HepG2 (cell line): ENCODE data around the gene SERPINA3. TPM values are rescaled to one million over a fixed set of nuclear protein-coding genes. Genes with fewer than 3 reads are reported as not detected.

Source experiments
- AKAP8 ChIP-seq: sonication (generic); formaldehyde crosslinking; IDR thresholded peaks from 2 replicates; pipeline ENCODE4 v1.5.1; 2020; ENCODE audit warnings: mild to moderate bottlenecking, missing genetic modification reagents
- ARID2 ChIP-seq: sonication (generic); formaldehyde crosslinking; IDR thresholded peaks from 2 replicates; pipeline ENCODE4 v1.8.1; 2022; ENCODE audit warnings: mild to moderate bottlenecking, missing genetic modification reagents, borderline replicate concordance
- ETV6 ChIP-seq: sonication (generic); formaldehyde crosslinking; conservative IDR thresholded peaks from 2 replicates; pipeline ENCODE4 v1.4.0; 2020; ENCODE audit warnings: missing genetic modification reagents
- GTF2F1 ChIP-seq: fragments of 150-350 bp; IDR thresholded peaks from 2 replicates; pipeline ENCODE4 v1.6.1; 2014; ENCODE audit warnings: low read length
- IKZF4 ChIP-seq: sonication (generic); formaldehyde crosslinking; IDR thresholded peaks from 2 replicates; pipeline ENCODE4 v1.5.1; 2020; ENCODE audit warnings: borderline replicate concordance, mild to moderate bottlenecking, low read depth, missing genetic modification reagents; ENCODE audit errors: not compliant biosample characterization
- KDM5A ChIP-seq: fragments of 200-600 bp; sonication (generic); IDR thresholded peaks from 2 replicates; pipeline ENCODE4 v1.7.0; 2018; ENCODE audit warnings: antibody characterized with exemption, mild to moderate bottlenecking, low read length, borderline replicate concordance
- MLXIP ChIP-seq: sonication (generic); formaldehyde crosslinking; IDR thresholded peaks from 2 replicates; pipeline ENCODE4 v1.9.0; 2021; ENCODE audit warnings: missing genetic modification reagents, borderline replicate concordance
- PAF1 ChIP-seq: IDR thresholded peaks from 2 replicates; pipeline ENCODE4 v1.6.1; 2016; ENCODE audit warnings: missing genetic modification reagents, missing compliant biosample characterization
- PHB2 ChIP-seq: fragments of 450-650 bp; IDR thresholded peaks from 2 replicates; pipeline ENCODE4 v1.6.1; 2018; ENCODE audit not compliant: partially characterized antibody
- RBM22 ChIP-seq: fragments of 200-400 bp; formaldehyde crosslinking; optimal IDR thresholded peaks from 2 replicates; pipeline ENCODE3; 2017; ENCODE audit warnings: mild to moderate bottlenecking, low read length, moderate library complexity
- RFXAP ChIP-seq: sonication (generic); formaldehyde crosslinking; IDR thresholded peaks from 2 replicates; pipeline ENCODE4 v1.4.0; 2020; ENCODE audit warnings: missing genetic modification reagents, borderline replicate concordance
- SALL1 ChIP-seq: sonication (generic); formaldehyde crosslinking; IDR thresholded peaks from 2 replicates; pipeline ENCODE4 v1.8.0; 2022; ENCODE audit warnings: mild to moderate bottlenecking, missing genetic modification reagents
- SMAD9 ChIP-seq: sonication (generic); formaldehyde crosslinking; IDR thresholded peaks from 2 replicates; pipeline ENCODE4 v1.5.1; 2020; ENCODE audit warnings: mild to moderate bottlenecking, missing genetic modification reagents
- SMC3 ChIP-seq: IDR thresholded peaks from 2 replicates; pipeline ENCODE4 v1.6.1; 2011; ENCODE audit warnings: low read length, improper control_type of control experiment
- SOX6 ChIP-seq, 2 experiments: fragments of 450-650 bp in 1 of 2; sonication (generic) in 1 of 2; formaldehyde crosslinking in 1 of 2; IDR thresholded peaks; 2 replicates each; pipeline versions ENCODE4 v1.4.0 to v1.6.1; 2017 to 2020; ENCODE audit warnings: antibody characterized with exemption in 1 of 2, mild to moderate bottlenecking in 1 of 2, missing genetic modification reagents in 1 of 2
- ZFP36 ChIP-seq: fragments of 150-350 bp; IDR thresholded peaks from 2 replicates; pipeline ENCODE4 v1.6.1; 2018; ENCODE audit warnings: borderline replicate concordance, low read length, low read depth; ENCODE audit not compliant: partially characterized antibody
- ZNF296 ChIP-seq: sonication (generic); formaldehyde crosslinking; conservative IDR thresholded peaks from 2 replicates; pipeline ENCODE4 v1.5.0; 2020; ENCODE audit warnings: mild to moderate bottlenecking, missing genetic modification reagents
- ZNF484 ChIP-seq: sonication (generic); formaldehyde crosslinking; IDR thresholded peaks from 2 replicates; pipeline ENCODE4 v1.5.1; 2020; ENCODE audit warnings: mild to moderate bottlenecking, low read depth, missing genetic modification reagents, borderline replicate concordance
- polyA plus RNA-seq, 8 experiments: library from polyadenylated mRNA; depleted of rRNA in 3 of 8; stranded (reverse) in 7 of 8; unstranded in 1 of 8; fragments of >200 nt; fragmentation: Illumina TruSeq in 4 of 8; extraction: Trizol in 4 of 8; gene quantifications; 2 replicates each; pipeline versions ENCODE4 v1.2.1 to v1.2.3, GENCODE V29; 2011 to 2016; ENCODE audit warnings: low read depth in 4 of 8, missing spikeins in 1 of 8, mixed read lengths in 1 of 8; ENCODE audit not compliant: insufficient read depth in 1 of 8
- total RNA-seq, 5 experiments: library from RNA; depleted of rRNA; stranded (reverse); fragments of >200 nt; fragmentation: Illumina TruSeq; extraction: Trizol; gene quantifications; 2 replicates each; pipeline ENCODE4 v1.2.3, GENCODE V29; 2016; ENCODE audit warnings: low read depth in 1 of 5
- TF ChIP-seq, protein P1 (sequence below): IDR thresholded peaks from 2 replicates; pipeline ENCODE4 v1.6.1; 2012; ENCODE audit warnings: low read depth, low read length, improper control_type of control experiment
- TF ChIP-seq, protein P2 (sequence below): sonication (generic); formaldehyde crosslinking; IDR thresholded peaks from 2 replicates; pipeline ENCODE4 v1.4.0; 2020; ENCODE audit warnings: mild to moderate bottlenecking, low read depth, missing genetic modification reagents
- TF ChIP-seq, protein P3 (sequence below): sonication (generic); formaldehyde crosslinking; IDR thresholded peaks from 2 replicates; pipeline ENCODE4 v1.8.0; 2022; ENCODE audit warnings: mild to moderate bottlenecking, missing genetic modification reagents, borderline replicate concordance

SERPINA3 gene
- total and polyA plus RNA-seq, 2 of the 13 experiments (the other 11 are each of a cell fraction or from before 2014, with no cell fraction given) = 825 to 2,200 TPM

DNA sequence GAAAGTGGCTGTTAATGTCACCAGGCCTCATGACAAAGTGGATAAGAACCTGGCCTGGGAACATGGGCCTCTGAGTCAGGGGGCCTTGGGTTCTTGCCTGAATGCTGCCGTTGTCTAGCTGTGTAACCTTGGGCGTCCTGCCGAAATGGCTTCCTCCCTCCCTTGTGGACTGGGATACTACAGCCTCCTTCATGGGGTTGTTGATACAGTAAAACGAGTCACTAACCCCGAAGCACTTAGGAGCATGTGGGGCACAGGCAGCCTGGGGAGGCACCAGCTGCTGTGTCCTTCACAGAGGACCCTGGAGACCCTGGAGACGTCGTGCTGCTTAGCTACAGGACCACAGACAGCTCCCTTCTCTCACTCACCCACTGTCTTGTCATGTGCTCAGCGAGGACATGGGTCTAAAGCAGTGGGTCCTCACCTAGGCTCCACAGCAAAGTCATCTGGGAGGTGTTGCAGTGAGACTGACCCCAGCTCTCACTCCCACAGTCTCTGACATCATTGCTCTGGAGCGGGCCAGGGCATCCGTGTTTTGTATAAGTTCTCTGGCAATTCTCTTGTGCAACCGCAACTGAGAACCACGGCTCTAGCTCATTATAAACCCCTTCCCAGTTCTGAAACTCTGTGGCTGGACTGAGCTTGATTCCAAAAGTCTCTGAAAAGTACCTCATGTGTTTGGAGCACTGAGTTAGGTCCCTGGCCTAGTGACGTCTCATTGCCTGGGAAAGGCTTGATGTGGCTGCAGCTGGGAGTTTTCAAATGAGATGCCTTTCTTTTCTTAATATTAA lies 42.1 kb downstream of the SERPINA3 start (continued):
- TF ChIP-seq, protein P1, sequence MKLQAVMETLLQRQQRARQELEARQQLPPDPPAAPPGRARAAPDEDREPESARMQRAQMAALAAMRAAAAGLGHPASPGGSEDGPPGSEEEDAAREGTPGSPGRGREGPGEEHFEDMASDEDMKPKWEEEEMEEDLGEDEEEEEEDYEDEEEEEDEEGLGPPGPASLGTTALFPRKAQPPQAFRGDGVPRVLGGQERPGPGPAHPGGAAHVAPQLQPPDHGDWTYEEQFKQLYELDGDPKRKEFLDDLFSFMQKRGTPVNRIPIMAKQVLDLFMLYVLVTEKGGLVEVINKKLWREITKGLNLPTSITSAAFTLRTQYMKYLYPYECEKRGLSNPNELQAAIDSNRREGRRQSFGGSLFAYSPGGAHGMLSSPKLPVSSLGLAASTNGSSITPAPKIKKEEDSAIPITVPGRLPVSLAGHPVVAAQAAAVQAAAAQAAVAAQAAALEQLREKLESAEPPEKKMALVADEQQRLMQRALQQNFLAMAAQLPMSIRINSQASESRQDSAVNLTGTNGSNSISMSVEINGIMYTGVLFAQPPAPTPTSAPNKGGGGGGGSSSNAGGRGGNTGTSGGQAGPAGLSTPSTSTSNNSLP = no peak
- TF ChIP-seq IKZF4 (CRISPR knock-in tag) = no peak
- no peak for TF ChIP-seq SMAD9 (CRISPR knock-in tag)
- TF ChIP-seq ZNF484 (CRISPR knock-in tag) = no peak
- peak; percentile 36; the same call in 1 of the 2 replicates for TF ChIP-seq RFXAP (CRISPR knock-in tag)
- TF ChIP-seq ETV6 (CRISPR knock-in tag) = no peak
- TF ChIP-seq KDM5A = no peak
- TF ChIP-seq PHB2 = no peak
- TF ChIP-seq, protein P2, sequence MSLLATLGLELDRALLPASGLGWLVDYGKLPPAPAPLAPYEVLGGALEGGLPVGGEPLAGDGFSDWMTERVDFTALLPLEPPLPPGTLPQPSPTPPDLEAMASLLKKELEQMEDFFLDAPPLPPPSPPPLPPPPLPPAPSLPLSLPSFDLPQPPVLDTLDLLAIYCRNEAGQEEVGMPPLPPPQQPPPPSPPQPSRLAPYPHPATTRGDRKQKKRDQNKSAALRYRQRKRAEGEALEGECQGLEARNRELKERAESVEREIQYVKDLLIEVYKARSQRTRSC (CRISPR knock-in tag) = 0 out of 2 replicates have a peak, but pooled peaks have one; percentile 41
- TF ChIP-seq AKAP8 = no peak
- no peak for TF ChIP-seq SMC3
- TF ChIP-seq GTF2F1 = no peak
- no peak for TF ChIP-seq SOX6 (IDR thresholded peaks at IDR 0.05)
- TF ChIP-seq SOX6 (CRISPR knock-in tag; IDR thresholded peaks at IDR 0.05) = 0 out of 2 replicates have a peak, but pooled peaks have one; percentile 16
- TF ChIP-seq ZNF296 (CRISPR knock-in tag) = no peak
- no peak for TF ChIP-seq PAF1 (CRISPR knock-in tag)
- TF ChIP-seq ZFP36 = no peak
- no peak for TF ChIP-seq ARID2 (CRISPR knock-in tag)
- TF ChIP-seq, protein P3, sequence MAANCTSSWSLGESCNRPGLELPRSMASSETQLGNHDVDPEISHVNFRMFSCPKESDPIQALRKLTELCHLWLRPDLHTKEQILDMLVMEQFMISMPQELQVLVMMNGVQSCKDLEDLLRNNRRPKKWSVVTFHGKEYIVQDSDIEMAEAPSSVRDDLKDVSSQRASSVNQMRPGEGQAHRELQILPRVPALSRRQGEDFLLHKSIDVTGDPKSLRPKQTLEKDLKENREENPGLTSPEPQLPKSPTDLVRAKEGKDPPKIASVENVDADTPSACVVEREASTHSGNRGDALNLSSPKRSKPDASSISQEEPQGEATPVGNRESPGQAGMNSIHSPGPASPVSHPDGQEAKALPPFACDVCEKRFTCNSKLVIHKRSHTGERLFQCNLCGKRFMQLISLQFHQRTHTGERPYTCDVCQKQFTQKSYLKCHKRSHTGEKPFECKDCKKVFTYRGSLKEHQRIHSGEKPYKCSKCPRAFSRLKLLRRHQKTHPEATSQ (CRISPR knock-in tag) = no peak
- TF ChIP-seq MLXIP (CRISPR knock-in tag) = no peak
- TF ChIP-seq SALL1 (CRISPR knock-in tag) = peak; percentile 61; the same call in 1 of the 2 replicates
- TF ChIP-seq RBM22 = no peak
